K562 (cell line): ENCODE data around the gene SPTAN1. TPM values are rescaled to one million over a fixed set of nuclear protein-coding genes. Genes with fewer than 3 reads are reported as not detected.

ENCODE experiments used
- ATF6 ChIP-seq: sonication (generic); formaldehyde crosslinking; IDR thresholded peaks from 2 replicates; pipeline ENCODE4 v1.4.0; 2020; ENCODE audit warnings: mild to moderate bottlenecking, missing genetic modification reagents
- CBX5 ChIP-seq: IDR thresholded peaks from 2 replicates; pipeline ENCODE4 v1.6.1; 2014; ENCODE audit warnings: low read depth, borderline replicate concordance
- ELK1 ChIP-seq: sonication (generic); formaldehyde crosslinking; IDR thresholded peaks from 2 replicates; pipeline ENCODE4 v1.8.1; 2022; ENCODE audit warnings: missing genetic modification reagents
- GABPB1 ChIP-seq: sonication (generic); formaldehyde crosslinking; IDR thresholded peaks from 2 replicates; pipeline ENCODE4 v1.8.0; 2022; ENCODE audit warnings: mild to moderate bottlenecking, missing genetic modification reagents
- GABPB2 ChIP-seq: fragments of 250-450 bp; sonication (Bioruptor Pico); conservative IDR thresholded peaks from 2 replicates; pipeline ENCODE4 v1.5.1; 2021; ENCODE audit warnings: mild to moderate bottlenecking
- KHSRP ChIP-seq: fragments of 450-650 bp; IDR thresholded peaks from 2 replicates; pipeline ENCODE4 v1.6.1; 2017
- L3MBTL2 ChIP-seq: fragments of 450-650 bp; IDR thresholded peaks from 2 replicates; pipeline ENCODE4 v1.6.1; 2016; ENCODE audit warnings: mild to moderate bottlenecking, moderate library complexity
- NFE2 ChIP-seq: IDR thresholded peaks from 2 replicates; pipeline ENCODE4 v1.6.1; 2014; ENCODE audit warnings: antibody characterized with exemption, low read depth
- PHTF2 ChIP-seq: fragments of 250-450 bp; sonication (Bioruptor Pico); IDR thresholded peaks from 2 replicates; pipeline ENCODE4 v1.5.0; 2021; ENCODE audit warnings: mild to moderate bottlenecking
- POLR2G ChIP-seq: fragments of 200-400 bp; formaldehyde crosslinking; IDR thresholded peaks from 2 replicates; pipeline ENCODE4 v1.6.1; 2017; ENCODE audit warnings: low read depth, mild to moderate bottlenecking, antibody characterized with exemption, low read length, moderate library complexity
- PRMT5 ChIP-seq: sonication (generic); formaldehyde crosslinking; IDR thresholded peaks from 2 replicates; pipeline ENCODE4 v1.5.0; 2020; ENCODE audit warnings: missing genetic modification reagents
- PTRF ChIP-seq: fragments of 450-650 bp; IDR thresholded peaks from 2 replicates; pipeline ENCODE4 v1.6.1; 2016; ENCODE audit warnings: mild to moderate bottlenecking, missing genetic modification characterization, missing compliant biosample characterization
- PYGO2 ChIP-seq: fragments of 450-650 bp; IDR thresholded peaks from 2 replicates; pipeline ENCODE4 v1.6.1; 2016; ENCODE audit warnings: mild to moderate bottlenecking, missing genetic modification characterization, moderate library complexity, missing compliant biosample characterization
- RAD21 ChIP-seq, 2 experiments: fragments of 250-450 bp in 1 of 2; fragments of 450-650 bp in 1 of 2; sonication (Bioruptor Pico) in 1 of 2; formaldehyde crosslinking in 1 of 2; IDR thresholded peaks in 1 of 2; conservative IDR thresholded peaks in 1 of 2; 2 replicates each; pipeline versions ENCODE4 v1.4.0 to v1.8.0; 2020 to 2022; ENCODE audit warnings: mild to moderate bottlenecking in 2 of 2, moderate library complexity in 1 of 2
- RNF2 ChIP-seq: sonication (generic); IDR thresholded peaks from 2 replicates; pipeline ENCODE4 v1.6.1; 2016
- TCF3 ChIP-seq: sonication (generic); formaldehyde crosslinking; IDR thresholded peaks from 2 replicates; pipeline ENCODE4 v1.4.0; 2020; ENCODE audit warnings: mild to moderate bottlenecking, missing genetic modification reagents
- THRAP3 ChIP-seq: fragments of 450-650 bp; IDR thresholded peaks from 2 replicates; pipeline ENCODE4 v1.6.1; 2016; ENCODE audit warnings: mild to moderate bottlenecking, inconsistent platforms, borderline replicate concordance
- ZNF121 ChIP-seq: sonication (generic); formaldehyde crosslinking; conservative IDR thresholded peaks from 2 replicates; pipeline ENCODE4 v1.8.0; 2022; ENCODE audit warnings: missing genetic modification reagents
- ZNF324 ChIP-seq: fragments of 250-450 bp; sonication (Bioruptor Pico); IDR thresholded peaks from 2 replicates; pipeline ENCODE4 v1.4.0; 2020; ENCODE audit warnings: mild to moderate bottlenecking
- ZNF644 ChIP-seq: fragments of 200-800 bp; sonication (Bioruptor generic); IDR thresholded peaks from 2 replicates; pipeline ENCODE4 v1.6.1; 2016; ENCODE audit warnings: low read depth, missing genetic modification characterization, missing compliant biosample characterization
- polyA plus RNA-seq, 8 experiments: library from polyadenylated mRNA; depleted of rRNA in 4 of 8; stranded (reverse) in 5 of 8; unstranded in 3 of 8; fragments of >200 nt; fragmentation: Nextera tagmentation in 2 of 8; fragmentation: Illumina TruSeq in 1 of 8; extraction: Ambion mirVana in 2 of 8; extraction: Trizol in 1 of 8; gene quantifications; 2 replicates each; pipeline versions ENCODE4 v1.2.1 to v1.2.3, GENCODE V29; 2011 to 2014; ENCODE audit warnings: inconsistent platforms in 1 of 8, missing spikeins in 1 of 8
- total RNA-seq, 7 experiments: library from RNA; depleted of rRNA in 6 of 7; stranded (reverse); fragments of >200 nt in 6 of 7; fragmentation: Illumina TruSeq in 2 of 7; extraction: Trizol in 2 of 7; gene quantifications; 2 replicates each; pipeline versions ENCODE4 v1.2.1 to v1.2.3, GENCODE V29; 2011 to 2021; ENCODE audit warnings: low replicate concordance in 1 of 7
- TF ChIP-seq, protein P1 (sequence below): fragments of 250-450 bp; sonication (Bioruptor Pico); IDR thresholded peaks from 2 replicates; pipeline ENCODE4 v1.4.0; 2020; ENCODE audit warnings: mild to moderate bottlenecking
- TF ChIP-seq, protein P2 (sequence below): fragments of 250-450 bp; sonication (Bioruptor Pico); IDR thresholded peaks from 2 replicates; pipeline ENCODE4 v1.5.0; 2020; ENCODE audit warnings: mild to moderate bottlenecking, borderline replicate concordance

Gene SPTAN1
- total and polyA plus RNA-seq, 9 of the 15 experiments (the other 6 are each of a cell fraction or from before 2014, with no cell fraction given), result 1.5 to 13.5 (median 6.8) TPM

DNA sequence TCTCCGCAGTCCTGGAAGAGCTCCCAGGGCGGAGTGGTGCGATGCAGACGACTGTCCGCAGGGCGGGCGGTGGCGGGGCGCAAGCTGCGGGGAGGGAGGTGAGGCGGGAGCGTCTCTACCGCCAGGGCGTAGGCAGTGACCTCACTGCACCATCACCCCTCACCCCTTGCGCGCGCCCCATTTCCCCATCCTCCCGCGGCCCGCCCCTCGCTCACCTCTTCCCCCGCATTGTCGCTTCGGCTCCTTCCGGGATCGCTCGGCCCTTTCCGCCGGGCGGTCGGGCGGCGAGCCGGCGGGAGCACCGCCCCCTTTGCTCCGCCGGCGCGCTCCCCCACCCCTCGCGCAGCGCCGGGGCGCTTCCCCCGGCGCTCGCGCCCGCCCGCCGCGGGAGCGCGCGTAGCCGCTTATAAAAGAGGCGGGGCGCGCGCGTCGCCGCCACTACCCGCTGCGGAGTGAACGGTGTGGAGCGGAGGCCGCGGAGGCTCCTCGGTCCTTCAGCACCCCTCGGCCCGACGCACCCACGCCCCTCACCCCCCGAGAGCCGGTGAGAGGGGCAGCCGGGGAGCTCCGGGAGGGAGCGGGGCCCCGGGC, at the start of gene SPTAN1 (continued):
- TF ChIP-seq POLR2G, result peak; percentile 98
- TF ChIP-seq, protein P1, sequence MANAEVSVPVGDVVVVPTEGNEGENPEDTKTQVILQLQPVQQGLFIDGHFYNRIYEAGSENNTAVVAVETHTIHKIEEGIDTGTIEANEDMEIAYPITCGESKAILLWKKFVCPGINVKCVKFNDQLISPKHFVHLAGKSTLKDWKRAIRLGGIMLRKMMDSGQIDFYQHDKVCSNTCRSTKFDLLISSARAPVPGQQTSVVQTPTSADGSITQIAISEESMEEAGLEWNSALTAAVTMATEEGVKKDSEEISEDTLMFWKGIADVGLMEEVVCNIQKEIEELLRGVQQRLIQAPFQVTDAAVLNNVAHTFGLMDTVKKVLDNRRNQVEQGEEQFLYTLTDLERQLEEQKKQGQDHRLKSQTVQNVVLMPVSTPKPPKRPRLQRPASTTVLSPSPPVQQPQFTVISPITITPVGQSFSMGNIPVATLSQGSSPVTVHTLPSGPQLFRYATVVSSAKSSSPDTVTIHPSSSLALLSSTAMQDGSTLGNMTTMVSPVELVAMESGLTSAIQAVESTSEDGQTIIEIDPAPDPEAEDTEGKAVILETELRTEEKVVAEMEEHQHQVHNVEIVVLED (CRISPR knock-in tag), result no peak
- no peak for TF ChIP-seq ZNF121 (CRISPR knock-in tag)
- TF ChIP-seq ATF6, result no peak
- TF ChIP-seq PTRF (tag), result no peak
- TF ChIP-seq ELK1, result no peak
- TF ChIP-seq RAD21 (CRISPR knock-in tag; conservative IDR thresholded peaks at IDR 0.05 in 1 of 2, IDR thresholded peaks at IDR 0.05 in 1 of 2), result no peak
- no peak for TF ChIP-seq ZNF644 (tag)
- no peak for TF ChIP-seq KHSRP
- TF ChIP-seq ZNF324 (CRISPR knock-in tag), result no peak
- no peak for TF ChIP-seq PRMT5 (CRISPR knock-in tag)
- TF ChIP-seq GABPB1, result peak; percentile 72
- no peak for TF ChIP-seq NFE2
- TF ChIP-seq, protein P2, sequence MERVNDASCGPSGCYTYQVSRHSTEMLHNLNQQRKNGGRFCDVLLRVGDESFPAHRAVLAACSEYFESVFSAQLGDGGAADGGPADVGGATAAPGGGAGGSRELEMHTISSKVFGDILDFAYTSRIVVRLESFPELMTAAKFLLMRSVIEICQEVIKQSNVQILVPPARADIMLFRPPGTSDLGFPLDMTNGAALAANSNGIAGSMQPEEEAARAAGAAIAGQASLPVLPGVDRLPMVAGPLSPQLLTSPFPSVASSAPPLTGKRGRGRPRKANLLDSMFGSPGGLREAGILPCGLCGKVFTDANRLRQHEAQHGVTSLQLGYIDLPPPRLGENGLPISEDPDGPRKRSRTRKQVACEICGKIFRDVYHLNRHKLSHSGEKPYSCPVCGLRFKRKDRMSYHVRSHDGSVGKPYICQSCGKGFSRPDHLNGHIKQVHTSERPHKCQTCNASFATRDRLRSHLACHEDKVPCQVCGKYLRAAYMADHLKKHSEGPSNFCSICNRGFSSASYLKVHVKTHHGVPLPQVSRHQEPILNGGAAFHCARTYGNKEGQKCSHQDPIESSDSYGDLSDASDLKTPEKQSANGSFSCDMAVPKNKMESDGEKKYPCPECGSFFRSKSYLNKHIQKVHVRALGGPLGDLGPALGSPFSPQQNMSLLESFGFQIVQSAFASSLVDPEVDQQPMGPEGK (CRISPR knock-in tag), result no peak
- no peak for TF ChIP-seq RNF2
- no peak for TF ChIP-seq GABPB2 (CRISPR knock-in tag)
- no peak for TF ChIP-seq THRAP3
- TF ChIP-seq PHTF2 (CRISPR knock-in tag), result no peak
- peak; percentile 66; the same call in 1 of the 2 replicates for TF ChIP-seq L3MBTL2
- no peak for TF ChIP-seq PYGO2
- 0 out of 2 replicates have a peak, but pooled peaks have one; percentile 12 for TF ChIP-seq TCF3 (CRISPR knock-in tag)
- no peak for TF ChIP-seq CBX5
